SU-DHL-6 (cell line): ENCODE results near the gene FAM107A.

Experiments
- H2AFZ ChIP-seq: fragments of 200-600 bp; sonication (generic); 2 replicates; pipeline ENCODE4 v1.6.1; 2014; ENCODE audit warnings: low read depth, mild to moderate bottlenecking, moderate library complexity, mixed read lengths, antibody characterized with exemption, low read length; ENCODE audit not compliant: severe bottlenecking
- H3F3A ChIP-seq: fragments of 200-600 bp; shearing (Covaris generic); 2 replicates; pipeline ENCODE4 v1.6.0; 2016; ENCODE audit warnings: antibody characterized with exemption, mild to moderate bottlenecking; ENCODE audit not compliant: insufficient read depth
- H3K27ac ChIP-seq: fragments of 200-600 bp; sonication (generic); 2 replicates; pipeline ENCODE4 v1.5.1; 2016; ENCODE audit warnings: low read depth, mild to moderate bottlenecking, low read length, moderate library complexity, mixed read lengths
- H3K27me3 ChIP-seq: fragments of 200-600 bp; sonication (generic), shearing (Covaris generic); 2 replicates; pipeline ENCODE4 v1.6.0; 2014; ENCODE audit warnings: mild to moderate bottlenecking, low read length
- H3K36me3 ChIP-seq: fragments of 200-600 bp; sonication (generic); 2 replicates; pipeline ENCODE4 v1.6.1; 2014; ENCODE audit warnings: mild to moderate bottlenecking, low read length, mixed read lengths
- H3K4me2 ChIP-seq: fragments of 300-600, 200-600 bp; shearing (Covaris generic), sonication (generic); 2 replicates; pipeline ENCODE4 v1.6.0; 2014; ENCODE audit warnings: low read length, low read depth, mild to moderate bottlenecking; ENCODE audit not compliant: poor library complexity, severe bottlenecking
- H3K4me3 ChIP-seq: fragments of 200-600 bp; sonication (generic); 2 replicates; pipeline ENCODE4 v1.5.1; 2014; ENCODE audit warnings: antibody characterized with exemption, low read length, mild to moderate bottlenecking, mixed read lengths; ENCODE audit not compliant: insufficient read depth, poor library complexity, severe bottlenecking
- H3K79me2 ChIP-seq: fragments of 200-600 bp; sonication (generic); 2 replicates; pipeline ENCODE4 v1.6.1; 2014; ENCODE audit warnings: mild to moderate bottlenecking, low read length, moderate library complexity; ENCODE audit not compliant: insufficient read depth
- H3K9ac ChIP-seq: fragments of 200-600 bp; sonication (generic); 2 replicates; pipeline ENCODE4 v1.7.0; 2014; ENCODE audit warnings: mild to moderate bottlenecking, low read length
- H3K9me2 ChIP-seq: fragments of 200-600 bp; sonication (generic); replicated peaks from 2 replicates; pipeline ENCODE4 v1.6.1; 2014; ENCODE audit warnings: low read length; ENCODE audit not compliant: insufficient read depth
- H3K9me3 ChIP-seq: fragments of 200-600 bp; sonication (generic); 2 replicates; pipeline ENCODE4 v1.6.1; 2014; ENCODE audit warnings: low read length, mixed read lengths; ENCODE audit not compliant: insufficient read depth
- H4K20me1 ChIP-seq: fragments of 200-600 bp; sonication (generic); 2 replicates; pipeline ENCODE4 v1.6.1; 2014; ENCODE audit warnings: low read depth, mild to moderate bottlenecking, antibody characterized with exemption, low read length, moderate library complexity, mixed read lengths
- EZH2phosphoT487 ChIP-seq: fragments of 200-600 bp; sonication (generic), shearing (Covaris generic); conservative IDR thresholded peaks from 2 replicates; pipeline ENCODE4 v1.6.1; 2018; ENCODE audit warnings: mild to moderate bottlenecking, antibody characterized with exemption, low read length, moderate library complexity, mixed read lengths
- TF ChIP-seq, protein P1 (sequence below): fragments of 200-600 bp; sonication (generic); IDR thresholded peaks from one replicate; pipeline ENCODE4 v1.5.1; 2017; ENCODE audit warnings: antibody characterized with exemption, mild to moderate bottlenecking, low read length, moderate library complexity; ENCODE audit not compliant: insufficient read depth, poor library complexity, severe bottlenecking

FAM107A gene

DNA sequence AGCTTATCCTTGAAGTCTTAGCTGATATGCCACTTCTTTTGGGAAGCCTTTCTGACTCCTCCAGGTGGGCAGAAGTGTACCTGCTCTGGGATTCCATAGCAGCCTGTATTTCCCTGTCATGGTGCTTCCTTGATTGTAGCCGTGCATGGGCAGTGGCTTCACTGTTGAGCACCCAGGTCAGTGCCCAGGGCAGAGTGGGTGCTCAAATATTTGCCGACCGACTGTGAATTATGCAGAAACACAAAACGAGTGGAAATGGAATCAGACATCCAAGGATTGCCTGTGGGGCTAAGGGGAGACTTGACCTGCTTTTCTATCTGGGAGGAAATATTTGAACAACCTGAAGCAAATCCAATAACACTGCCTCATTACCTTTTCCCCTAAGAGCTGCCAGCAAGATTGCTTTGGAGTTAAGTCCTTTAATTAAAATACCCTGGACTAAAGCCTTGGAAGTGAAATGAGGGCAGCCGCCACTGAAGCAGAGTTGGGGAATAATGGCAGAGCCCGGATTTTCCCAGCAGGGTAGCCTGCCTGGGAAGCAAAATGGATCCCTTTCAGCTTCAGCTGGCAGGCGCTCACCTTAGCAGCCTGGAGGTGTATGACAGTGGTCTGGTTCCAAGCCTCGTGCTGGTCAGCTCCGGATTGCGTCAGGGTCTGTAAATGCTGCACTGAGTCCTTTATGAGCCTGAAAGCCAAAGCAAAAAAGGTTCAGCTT, 55.1 kb downstream of the FAM107A start:
- no peaks in the 10 kb centered on the region for H3K79me2 ChIP-seq
- no peak overlapping the region for H2AFZ ChIP-seq
- no peaks in the 10 kb centered on the region for H3K9me3 ChIP-seq
- H3K4me3 ChIP-seq, result no peak overlapping the region
- H3F3A ChIP-seq, result no peaks in the 10 kb centered on the region
- no peaks in the 10 kb centered on the region for H3K27me3 ChIP-seq
- no peak overlapping the region for H3K9ac ChIP-seq
- no peak overlapping the region for H3K27ac ChIP-seq
- H3K4me2 ChIP-seq, result no peak overlapping the region
- H4K20me1 ChIP-seq, result no peaks in the 10 kb centered on the region
- H3K36me3 ChIP-seq, result no peaks in the 10 kb centered on the region
- no peaks in the 10 kb centered on the region for H3K9me2 ChIP-seq
- no peak for TF ChIP-seq EZH2phosphoT487
- TF ChIP-seq, protein P1, sequence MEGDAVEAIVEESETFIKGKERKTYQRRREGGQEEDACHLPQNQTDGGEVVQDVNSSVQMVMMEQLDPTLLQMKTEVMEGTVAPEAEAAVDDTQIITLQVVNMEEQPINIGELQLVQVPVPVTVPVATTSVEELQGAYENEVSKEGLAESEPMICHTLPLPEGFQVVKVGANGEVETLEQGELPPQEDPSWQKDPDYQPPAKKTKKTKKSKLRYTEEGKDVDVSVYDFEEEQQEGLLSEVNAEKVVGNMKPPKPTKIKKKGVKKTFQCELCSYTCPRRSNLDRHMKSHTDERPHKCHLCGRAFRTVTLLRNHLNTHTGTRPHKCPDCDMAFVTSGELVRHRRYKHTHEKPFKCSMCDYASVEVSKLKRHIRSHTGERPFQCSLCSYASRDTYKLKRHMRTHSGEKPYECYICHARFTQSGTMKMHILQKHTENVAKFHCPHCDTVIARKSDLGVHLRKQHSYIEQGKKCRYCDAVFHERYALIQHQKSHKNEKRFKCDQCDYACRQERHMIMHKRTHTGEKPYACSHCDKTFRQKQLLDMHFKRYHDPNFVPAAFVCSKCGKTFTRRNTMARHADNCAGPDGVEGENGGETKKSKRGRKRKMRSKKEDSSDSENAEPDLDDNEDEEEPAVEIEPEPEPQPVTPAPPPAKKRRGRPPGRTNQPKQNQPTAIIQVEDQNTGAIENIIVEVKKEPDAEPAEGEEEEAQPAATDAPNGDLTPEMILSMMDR, result no peak

DNA sequence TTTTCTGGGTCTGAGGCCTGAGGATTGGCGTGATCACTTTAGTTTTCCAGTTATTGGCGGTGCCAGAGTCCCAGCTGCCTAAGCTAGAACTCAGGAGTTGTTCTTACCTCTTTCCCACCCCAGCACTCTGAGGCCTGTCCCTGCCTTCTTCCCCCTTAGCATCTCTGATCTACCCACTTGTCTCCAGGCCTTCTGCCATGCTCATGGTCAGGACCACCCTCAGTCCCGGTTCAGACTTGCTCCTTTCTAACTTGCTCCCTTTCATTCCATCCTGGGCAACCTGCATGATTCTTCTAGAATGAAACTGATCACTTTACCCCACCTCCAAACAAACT, 55.9 kb downstream of the FAM107A start:
- TF ChIP-seq, protein P1, result no peak
- H3F3A ChIP-seq, result no peaks in the 10 kb centered on the region

DNA sequence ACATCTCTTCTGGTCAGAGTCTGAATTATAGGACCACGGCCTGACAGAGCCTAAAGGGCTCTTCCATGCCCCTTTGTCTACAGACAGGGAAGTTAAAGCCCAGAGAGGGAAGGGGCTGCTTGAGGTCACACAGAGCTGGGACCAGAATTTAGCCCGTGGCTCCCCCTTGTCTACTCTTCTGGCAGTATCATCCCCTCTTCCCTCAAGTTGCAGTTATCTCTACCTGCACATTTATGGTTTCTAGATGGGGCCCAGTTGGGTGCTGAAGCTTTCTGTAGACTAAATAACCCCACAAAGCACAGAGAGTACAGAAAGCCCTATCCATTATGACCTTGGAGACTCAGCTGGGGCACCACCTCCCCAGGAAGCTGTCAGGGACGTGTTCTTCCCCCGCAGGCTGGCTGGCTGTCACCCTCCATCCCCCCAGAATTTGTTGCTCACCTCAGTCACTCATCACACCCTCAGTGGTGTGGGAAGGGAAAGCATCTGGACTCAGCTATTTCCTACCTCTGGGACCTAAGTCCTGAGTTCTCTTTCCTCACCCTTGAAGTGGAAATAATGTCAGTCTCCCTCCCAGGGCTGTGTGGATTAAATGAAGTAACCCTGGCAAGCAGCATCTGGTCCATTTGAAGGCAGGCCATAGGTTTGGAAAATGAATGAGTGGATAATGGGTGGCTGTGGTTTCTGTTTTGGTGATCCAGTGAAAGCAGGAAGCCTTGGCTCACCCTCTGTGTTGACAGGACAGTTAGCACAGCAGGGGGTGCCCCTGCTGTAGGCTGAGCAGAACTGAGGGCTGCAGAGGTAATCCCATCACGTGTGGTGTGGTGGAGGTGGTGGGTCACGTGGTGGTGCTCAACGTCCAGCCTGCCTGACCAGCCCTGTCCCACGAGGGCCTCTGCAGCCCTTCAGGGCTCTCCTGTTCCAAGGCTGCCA, 56.5 kb downstream of the FAM107A start:
- TF ChIP-seq, protein P1, result no peak
- TF ChIP-seq EZH2phosphoT487, result no peak
- Histone ChIP-seq H4K20me1 (no peaks in the 10 kb centered on the region), H3K9me3 (no peaks in the 10 kb centered on the region), H3F3A (no peaks in the 10 kb centered on the region), H3K9me2 (no peaks in the 10 kb centered on the region), H3K4me2 (no peak overlapping the region), H3K27ac (no peak overlapping the region), H3K4me3 (no peak overlapping the region), H3K9ac (no peak overlapping the region), H3K79me2 (no peaks in the 10 kb centered on the region), H3K36me3 (no peaks in the 10 kb centered on the region), H2AFZ (no peak overlapping the region), H3K27me3 (no peaks in the 10 kb centered on the region)

More for the DNA sequence above, 55.9 kb downstream of the FAM107A start:
- no peak overlapping the region for H3K4me3 ChIP-seq
- no peak overlapping the region for H2AFZ ChIP-seq
- H3K9me2 ChIP-seq, result no peaks in the 10 kb centered on the region
- H4K20me1 ChIP-seq, result no peaks in the 10 kb centered on the region
- no peaks in the 10 kb centered on the region for H3K79me2 ChIP-seq
- no peaks in the 10 kb centered on the region for H3K27me3 ChIP-seq
- no peaks in the 10 kb centered on the region for H3K9me3 ChIP-seq
- no peak overlapping the region for H3K4me2 ChIP-seq
- H3K27ac ChIP-seq, result no peak overlapping the region
- no peaks in the 10 kb centered on the region for H3K36me3 ChIP-seq
- H3K9ac ChIP-seq, result no peak overlapping the region
